ENCODE measurements around the gene KRT3. TPM values are rescaled to one million over a fixed set of nuclear protein-coding genes. Genes with fewer than 3 reads are reported as not detected.
A peak's percentile ranks its signal among the peaks of the same experiment; 100 is the strongest.

The KRT3 gene
- total RNA-seq, 1 experiment from 2014 or later, result not detected

- peaks cover 13% of the 10 kb centered on the region for H3K27me3 Mint-ChIP-seq (ENCODE audit: low read depth)
- ATAC-seq (peak; percentile 29), DNase-seq (ENCODE audit: low spot score) (no peak)
- ChIA-PET POLR2A (no interaction called here), CTCF (interaction anchor here (1.0 to 5.8 kb wide), 9 partner anchors 12 to 98 kb away, joined by 3 to 25 read pairs (median 5); no protein-coding TSS in a partner anchor)
- H3K9me3 Mint-ChIP-seq, result peaks cover 6% of the 10 kb centered on the region
- peaks cover 7% of the 10 kb centered on the region for H3K4me1 Mint-ChIP-seq
- TF ChIP-seq ZNF425 (CRISPR knock-in tag; conservative IDR thresholded peaks at IDR 0.05) (no peak), KAT7 (CRISPR knock-in tag; IDR thresholded peaks at IDR 0.05; ENCODE audit: borderline replicate concordance) (no peak), E2F5 (CRISPR knock-in tag; IDR thresholded peaks at IDR 0.05) (no peak), ZMAT4 (CRISPR knock-in tag; IDR thresholded peaks at IDR 0.05) (no peak), ZNF396 (CRISPR knock-in tag; IDR thresholded peaks at IDR 0.05; ENCODE audit: borderline replicate concordance) (no peak), GABPB1 (CRISPR knock-in tag; IDR thresholded peaks at IDR 0.05) (no peak), OVOL2 (CRISPR knock-in tag; IDR thresholded peaks at IDR 0.05; ENCODE audit: borderline replicate concordance) (no peak), ATF1 (CRISPR knock-in tag; IDR thresholded peaks at IDR 0.05) (no peak), GRHL2 (CRISPR knock-in tag; IDR thresholded peaks at IDR 0.05; ENCODE audit: insufficient replicate concordance, severe bottlenecking) (no peak), E2F1 (CRISPR knock-in tag; IDR thresholded peaks at IDR 0.05) (no peak), CREM (CRISPR knock-in tag; IDR thresholded peaks at IDR 0.05) (no peak), ZNF423 (CRISPR knock-in tag; IDR thresholded peaks at IDR 0.05) (no peak), MXD4 (CRISPR knock-in tag; IDR thresholded peaks at IDR 0.05; ENCODE audit: borderline replicate concordance) (no peak), AR (CRISPR knock-in tag; IDR thresholded peaks at IDR 0.05) (no peak)
- no peak overlapping the region for H3K27ac Mint-ChIP-seq
- no peaks in the 10 kb centered on the region for H3K36me3 Mint-ChIP-seq
- H3K4me3 Mint-ChIP-seq, result peak overlapping the region; percentile 50
Observed at GRCh38 chr12:52790427-52791270, 5.3 kb downstream of the KRT3 start.

- H3K9me3 Mint-ChIP-seq, result peaks cover 7% of the 10 kb centered on the region
- H3K4me3 Mint-ChIP-seq, result peak overlapping the region; percentile 50
- H3K27ac Mint-ChIP-seq, result no peak overlapping the region
- peaks cover 7% of the 10 kb centered on the region for H3K4me1 Mint-ChIP-seq
- H3K27me3 Mint-ChIP-seq (ENCODE audit: low read depth), result peaks cover 14% of the 10 kb centered on the region
- CTCF ChIA-PET, result interaction anchor here (1.0 to 5.8 kb wide), 10 partner anchors 12 to 98 kb away, joined by 3 to 25 read pairs (median 4); no protein-coding TSS in a partner anchor
- ATAC-seq (peak; percentile 75), DNase-seq (ENCODE audit: low spot score) (peak; percentile 56)
- H3K36me3 Mint-ChIP-seq, result no peaks in the 10 kb centered on the region
- POLR2A ChIA-PET, result interaction anchor here (1.1 kb wide), 1 partner anchor 15 kb away, joined by 3 read pairs; no protein-coding TSS in a partner anchor
- TF ChIP-seq KAT7 (CRISPR knock-in tag; IDR thresholded peaks at IDR 0.05; ENCODE audit: borderline replicate concordance) (no peak), EMX1 (CRISPR knock-in tag; IDR thresholded peaks at IDR 0.05) (no peak), ELF4 (CRISPR knock-in tag; IDR thresholded peaks at IDR 0.05; ENCODE audit: low read depth) (no peak), ESRRA (CRISPR knock-in tag; IDR thresholded peaks at IDR 0.05; ENCODE audit: borderline replicate concordance) (no peak), PRRX2 (CRISPR knock-in tag; IDR thresholded peaks at IDR 0.05) (no peak), ATF6 (CRISPR knock-in tag; IDR thresholded peaks at IDR 0.05) (no peak), NFE2L1 (CRISPR knock-in tag; IDR thresholded peaks at IDR 0.05) (0 out of 2 replicates have a peak, but pooled peaks have one; percentile 14), HMGXB4 (CRISPR knock-in tag; IDR thresholded peaks at IDR 0.05) (no peak)
Observed at GRCh38 chr12:52789637-52790426, 6.1 kb downstream of the KRT3 start.

All from WTC11 (cell line).